Body of pancreas (tissue), 4 donors: ENCODE measurements around the gene ADGRL2. TPM values are rescaled to one million over a fixed set of nuclear protein-coding genes. Genes with fewer than 3 reads are reported as not detected.
A peak's percentile ranks its signal among the peaks of the same experiment; 100 is the strongest.

Source experiments
- ATAC-seq: fragments of 150-250 bp; one replicate; pipeline ENCODE4 v1.9.1; 2016
- DNase-seq, 4 donors: peaks; one replicate each; pipeline ENCODE4 v3.0.0-alpha.2; 2019
- H3K27ac ChIP-seq, 4 donors: fragments of 200-600 bp; sonication (generic); 1 replicate in 3 of 4; 2 replicates in 1 of 4; pipeline versions ENCODE4 v1.5.1 to v1.6.1; 2016 to 2019; ENCODE audit warnings: mild to moderate bottlenecking in 1 of 4, mixed read lengths in 1 of 4, moderate library complexity in 1 of 4
- H3K27me3 ChIP-seq, 2 donors: fragments of 200-600 bp; sonication (generic); one replicate each; pipeline ENCODE4 v1.6.0; 2016; ENCODE audit warnings: mild to moderate bottlenecking in 1 of 2
- H3K36me3 ChIP-seq, 2 donors: fragments of 200-600 bp; sonication (generic); replicated peaks in 1 of 2; 2 replicates each; pipeline ENCODE4 v1.5.1; 2016; ENCODE audit warnings: low read depth in 2 of 2; ENCODE audit not compliant: insufficient read depth in 1 of 2
- H3K4me1 ChIP-seq: fragments of 200-600 bp; sonication (generic); one replicate; pipeline ENCODE4 v1.6.0; 2016
- H3K4me3 ChIP-seq, 2 donors: fragments of 200-600 bp; sonication (generic); 1 replicate in 1 of 2; 2 replicates in 1 of 2; pipeline ENCODE4 v1.5.1; 2016 to 2019
- H3K9me3 ChIP-seq, 3 donors: fragments of 200-600 bp; sonication (generic); 1 replicate in 2 of 3; 2 replicates in 1 of 3; pipeline ENCODE4 v1.5.1; 2016
- CTCF ChIP-seq, 7 experiments: fragments of 450-650 bp in 4 of 7; fragments of 200-600 bp in 3 of 7; sonication (generic) in 3 of 7; IDR thresholded peaks; one replicate each; pipeline ENCODE4 v1.5.1; 2016 to 2019; ENCODE audit warnings: antibody characterized with exemption in 7 of 7
- POLR2A ChIP-seq, 3 donors: fragments of 450-650 bp; IDR thresholded peaks; one replicate each; pipeline ENCODE4 v1.6.1; 2016; ENCODE audit warnings: antibody characterized with exemption in 3 of 3, mild to moderate bottlenecking in 2 of 3
- WGBS, 2 donors: methylation state at CpG; one replicate each; pipeline ENCODE4 v1.1.5; 2017; 5-methylcytosine and 5-hydroxymethylcytosine counted together
- intact Hi-C: fragments of 100-400 bp; cut with DNase I; formaldehyde crosslinking; loops from one replicate; pipeline ENCODE4 v1.15.1; 2023
- total RNA-seq, 2 donors: library from RNA; depleted of rRNA; stranded (reverse); fragments of >200 nt; gene quantifications; one replicate each; pipeline ENCODE4 v1.1.0, GENCODE V29; 2016

The ADGRL2 gene
- total RNA-seq, 2 donors from 2014 or later: 11.5 to 25.7 TPM

- WGBS, 2 donors: 10 to 21% methylated on average over 4 of the region's 4 CpGs
- TF ChIP-seq CTCF (IDR thresholded peaks at IDR 0.05): no peak
- no peak for TF ChIP-seq POLR2A (IDR thresholded peaks at IDR 0.05)
- Histone ChIP-seq H3K27ac (peak overlapping the region in 2 of 4 donors; percentile 30 to 41), H3K27me3 (no peaks in the 10 kb centered on the region), H3K4me3 (no peak overlapping the region), H3K9me3 (no peaks in the 10 kb centered on the region), H3K4me1 (peaks cover 15% of the 10 kb centered on the region), H3K36me3 (no peaks in the 10 kb centered on the region)
- ATAC-seq (peak; percentile 45), DNase-seq (peak in 1 of 4 donors; percentile 11)
- intact Hi-C loops: no loop called here
Measured at GRCh38 chr1:81974222-81974841, 173.6 kb downstream of the ADGRL2 start.

- no peak overlapping the region for H3K4me3 ChIP-seq
- no peaks in the 10 kb centered on the region for H3K27me3 ChIP-seq
- H3K36me3 ChIP-seq: no peaks in the 10 kb centered on the region
- WGBS, 2 donors: 33 to 42% methylated on average over 3 of the region's 3 CpGs
- ATAC-seq: peak; percentile 27
- TF ChIP-seq POLR2A (IDR thresholded peaks at IDR 0.05) (no peak), CTCF (IDR thresholded peaks at IDR 0.05) (no peak)
- H3K4me1 ChIP-seq: peaks cover 15% of the 10 kb centered on the region
- H3K9me3 ChIP-seq: no peaks in the 10 kb centered on the region
- peak in 1 of 4 donors; percentile 47 for DNase-seq
- intact Hi-C loops: no loop called here
- peak overlapping the region in 2 of 4 donors; percentile 30 to 41 for H3K27ac ChIP-seq
Measured at GRCh38 chr1:81974883-81975555, 174.3 kb downstream of the ADGRL2 start.

GRCh38 chr1:81976539-81976938, 175.8 kb downstream of the ADGRL2 start:
- Histone ChIP-seq H3K36me3 (no peaks in the 10 kb centered on the region), H3K27me3 (no peaks in the 10 kb centered on the region), H3K4me1 (peaks cover 15% of the 10 kb centered on the region), H3K9me3 (no peaks in the 10 kb centered on the region), H3K4me3 (no peak overlapping the region), H3K27ac (no peak overlapping the region)
- TF ChIP-seq POLR2A (IDR thresholded peaks at IDR 0.05): no peak
- TF ChIP-seq CTCF (IDR thresholded peaks at IDR 0.05): no peak
- intact Hi-C loops: no loop called here
- WGBS, 2 donors: 89 to 94% methylated on average over 2 of the region's 2 CpGs
- ATAC-seq (no peak), DNase-seq (no peak)

GRCh38 chr1:81978945-81979344, 178.2 kb downstream of the ADGRL2 start:
- Histone ChIP-seq H3K27ac (no peak overlapping the region), H3K4me3 (no peak overlapping the region), H3K9me3 (no peaks in the 10 kb centered on the region), H3K27me3 (no peaks in the 10 kb centered on the region), H3K4me1 (peaks cover 14% of the 10 kb centered on the region), H3K36me3 (no peaks in the 10 kb centered on the region)
- TF ChIP-seq POLR2A (IDR thresholded peaks at IDR 0.05) (no peak), CTCF (IDR thresholded peaks at IDR 0.05) (no peak)
- DNase-seq (no peak), ATAC-seq (no peak)
- intact Hi-C loops: no loop called here

- intact Hi-C loops: no loop called here
- Histone ChIP-seq H3K9me3 (no peaks in the 10 kb centered on the region), H3K27me3 (no peaks in the 10 kb centered on the region), H3K4me1 (no peaks in the 10 kb centered on the region), H3K36me3 (no peaks in the 10 kb centered on the region), H3K27ac (no peak overlapping the region), H3K4me3 (no peak overlapping the region)
- TF ChIP-seq CTCF (IDR thresholded peaks at IDR 0.05): no peak
- TF ChIP-seq POLR2A (IDR thresholded peaks at IDR 0.05): no peak
- ATAC-seq: no peak
- DNase-seq: no peak
- WGBS, 2 donors: 73 to 84% methylated on average over 2 of the region's 2 CpGs
Measured at GRCh38 chr1:81982523-81982922, 181.8 kb downstream of the ADGRL2 start.
